ENCODE data around the gene TNFAIP2. TPM values are rescaled to one million over a fixed set of nuclear protein-coding genes. Genes with fewer than 3 reads are reported as not detected.
"Not testable (repeated sequence)": the region's sequence is repeated elsewhere in the genome, so short reads cannot be mapped to it uniquely, and the experiment has no call there.

The TNFAIP2 gene
- total RNA-seq, 1 experiment from 2014 or later: 397 TPM

DNA sequence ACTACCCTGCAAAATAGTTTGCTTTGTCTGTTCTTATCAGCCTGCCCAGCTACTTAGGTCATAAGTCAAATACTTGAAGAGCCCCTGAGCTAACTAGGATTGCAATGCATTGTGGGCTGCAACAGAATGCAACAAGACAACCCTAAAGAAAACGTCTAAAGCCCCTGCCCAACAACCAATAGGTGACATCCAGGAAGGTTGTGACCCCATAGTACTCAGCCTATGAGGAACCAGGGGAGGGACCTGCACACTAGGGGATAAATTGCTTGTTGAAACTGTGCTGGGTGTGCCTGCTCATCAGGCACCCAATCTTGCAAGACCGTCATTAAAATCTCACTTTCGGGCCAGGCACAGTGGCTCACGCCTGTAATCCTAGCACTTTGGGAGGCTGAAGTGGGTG, 52.9 kb downstream of the TNFAIP2 start:
- not testable (repeated sequence) for DNase-seq (ENCODE audit: extremely low read depth, low read depth)

GRCh38 chr14:103177376-103177775, 54.1 kb downstream of the TNFAIP2 start:
- no peak for DNase-seq (ENCODE audit: extremely low read depth, low read depth)

DNA sequence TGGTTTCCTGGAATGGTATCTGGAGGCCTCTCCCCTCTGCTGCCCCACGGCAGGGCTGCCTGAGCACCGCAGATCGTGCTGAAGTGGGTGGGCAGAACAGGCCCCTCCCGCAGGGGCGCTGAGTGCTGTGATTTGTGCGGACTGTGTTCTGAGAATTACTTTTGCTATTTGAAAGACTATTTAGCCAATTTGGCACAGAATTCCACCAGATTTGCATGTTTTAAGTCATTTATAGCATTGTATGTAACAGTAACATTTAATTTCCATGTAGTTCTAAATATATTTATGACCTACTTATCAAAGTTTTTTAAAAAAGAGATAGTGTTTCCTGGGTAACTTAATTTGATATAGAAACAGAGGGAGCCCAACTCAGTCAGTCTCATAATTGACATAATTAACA, 55.3 kb downstream of the TNFAIP2 start:
- DNase-seq (ENCODE audit: extremely low read depth, low read depth): no peak

DNA sequence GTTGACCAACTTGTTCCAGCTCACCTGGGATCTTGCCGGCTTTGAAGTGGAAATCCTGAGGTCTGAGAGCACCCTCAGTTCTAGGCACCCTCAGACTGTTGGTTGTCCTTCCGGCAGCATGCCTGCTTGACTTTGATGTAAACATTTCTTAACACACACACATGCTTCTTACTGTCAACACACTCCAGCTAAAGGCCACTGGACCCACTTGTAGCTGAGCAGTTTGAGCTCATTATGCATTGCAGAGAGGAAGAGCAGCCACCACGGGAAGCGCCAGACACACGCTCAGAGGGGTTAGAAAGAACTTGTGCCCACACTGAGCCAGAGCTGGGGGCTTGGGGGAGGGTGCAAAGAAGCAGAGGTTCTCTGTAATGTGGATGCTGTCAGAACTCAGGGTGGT, 55.8 kb downstream of the TNFAIP2 start:
- DNase-seq (ENCODE audit: extremely low read depth, low read depth): no peak

DNA sequence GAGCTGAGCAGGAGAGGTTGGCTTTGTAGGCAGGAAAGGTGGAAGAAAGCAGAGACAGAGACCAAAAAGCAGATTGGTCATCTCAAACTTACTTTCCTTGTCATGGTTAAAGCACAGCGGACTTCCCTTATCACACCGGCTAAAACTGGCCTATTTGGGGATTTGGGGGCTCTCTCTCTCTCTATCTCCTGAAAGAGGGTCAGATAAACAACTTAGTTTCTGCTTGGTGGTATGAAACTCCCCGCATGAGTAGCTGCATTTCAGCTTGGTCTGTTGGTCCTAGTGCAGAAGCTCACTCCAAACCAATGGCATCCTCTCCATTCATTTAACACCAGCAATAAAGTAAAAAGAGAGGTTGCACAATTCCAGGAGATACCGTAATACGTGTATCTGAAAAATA, 57.1 kb downstream of the TNFAIP2 start:
- no peak for DNase-seq (ENCODE audit: extremely low read depth, low read depth)

DNA sequence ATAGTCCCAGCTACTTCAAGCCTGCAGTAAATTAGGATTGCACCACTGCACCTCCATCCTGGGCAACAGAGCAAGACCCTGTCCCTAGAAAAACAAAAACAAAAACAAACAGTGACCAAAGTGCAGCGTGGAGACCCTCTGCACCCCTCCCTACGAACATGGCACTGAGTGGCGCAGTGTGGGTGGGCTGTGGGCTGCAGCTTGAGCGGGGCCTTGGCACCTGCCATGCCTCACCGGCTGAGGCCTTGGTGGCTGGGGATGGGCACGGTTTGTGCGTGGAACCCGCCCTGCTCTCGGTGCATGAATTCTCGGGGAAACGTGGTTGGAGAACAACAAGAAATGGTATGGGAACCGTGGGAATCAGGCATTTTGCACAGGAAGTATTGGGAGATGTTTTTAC, 60.8 kb downstream of the TNFAIP2 start:
- DNase-seq (ENCODE audit: extremely low read depth, low read depth): no peak

DNA sequence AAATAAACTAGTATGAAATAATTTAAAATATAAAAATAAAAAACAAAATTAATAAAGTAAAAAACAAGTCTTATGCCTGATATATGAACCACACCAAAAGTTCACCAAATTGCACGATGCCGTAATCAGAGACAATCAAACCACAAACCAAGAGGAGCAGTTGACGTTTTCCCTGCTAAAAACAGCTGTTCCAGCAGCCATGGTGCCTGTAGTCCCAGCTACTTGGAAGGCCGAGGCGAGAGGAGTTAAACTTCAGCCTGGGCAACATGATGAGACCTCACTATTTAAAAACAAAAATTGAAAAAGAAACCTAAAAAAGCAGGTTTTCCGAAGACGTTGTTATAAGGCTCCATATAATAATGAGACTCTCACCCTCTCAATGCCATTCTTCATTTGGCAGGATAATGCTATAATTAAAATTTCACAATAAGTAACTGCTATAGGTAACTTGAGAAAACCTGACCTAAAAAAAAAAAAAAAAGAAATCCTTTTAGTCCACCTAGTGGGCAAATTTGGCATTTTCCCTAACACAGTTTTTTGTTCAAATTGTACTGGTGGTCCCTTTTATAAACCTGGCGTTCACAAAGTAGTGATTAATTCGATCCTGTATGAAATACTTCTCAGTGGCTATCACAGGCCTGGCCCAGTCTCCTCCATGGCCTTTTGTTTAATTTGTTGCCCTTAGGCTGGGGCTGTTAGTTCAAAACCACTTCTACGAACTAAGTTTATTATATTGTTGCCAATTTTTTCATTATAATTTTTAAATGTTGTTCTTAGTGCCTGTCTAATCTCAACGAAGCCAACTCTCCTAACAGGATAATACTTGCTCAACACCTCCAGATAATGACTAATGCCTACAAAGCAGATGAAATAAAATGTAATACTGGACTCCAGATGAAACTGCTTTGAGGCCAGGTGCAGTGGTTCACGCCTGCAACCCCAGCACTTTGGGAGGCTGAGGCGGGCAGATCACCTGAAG, 62.1 kb downstream of the TNFAIP2 start:
- peak; percentile 39 for DNase-seq (ENCODE audit: extremely low read depth, low read depth)

DNA sequence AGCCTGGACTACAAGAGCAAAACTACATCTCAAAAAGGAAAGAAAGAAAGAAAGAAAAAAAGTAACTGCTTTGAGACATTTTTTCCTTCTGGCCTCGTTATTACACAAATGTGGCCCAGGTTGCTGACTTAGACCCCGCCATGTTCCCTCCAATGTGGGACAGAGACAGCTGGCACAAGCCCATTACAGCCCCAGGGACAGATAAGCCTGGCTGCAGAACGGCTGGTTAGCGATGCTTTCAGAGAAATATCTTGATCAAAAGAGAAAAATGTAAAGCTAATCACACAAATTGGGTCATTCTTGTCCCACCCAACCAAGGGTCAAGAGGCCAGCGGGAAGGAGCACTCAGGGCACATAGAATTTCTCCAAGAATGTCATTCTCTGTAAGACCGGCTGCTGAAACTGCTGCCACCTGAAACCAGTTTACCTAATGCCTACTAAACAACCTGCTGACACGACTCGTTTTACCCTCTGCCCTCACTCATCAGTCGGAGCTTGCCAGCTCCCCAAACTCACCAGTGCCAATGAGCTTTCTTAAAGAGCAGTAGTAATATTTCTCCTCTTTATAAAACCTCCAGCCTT, 63.1 kb downstream of the TNFAIP2 start:
- DNase-seq (ENCODE audit: extremely low read depth, low read depth): no peak

Other genes starting within 250 kb of the TNFAIP2 start
- 0.20 and 0.29 TPM in 2 replicates for gene AMN, start 200.8 kb upstream of the TNFAIP2 start, total RNA-seq (2014; rRNA removed; shearing (Covaris generic))
- 49.8 and 54.9 TPM in 2 replicates for gene CDC42BPB, start 65.9 kb upstream of the TNFAIP2 start, total RNA-seq (2014; rRNA removed; shearing (Covaris generic))
- gene LBHD2, start 39.3 kb upstream of the TNFAIP2 start, total RNA-seq (2014; rRNA removed; shearing (Covaris generic)): not detected in 2 replicates
- 0.72 and 1.8 TPM in 2 replicates for gene EXOC3L4, start 28.7 kb upstream of the TNFAIP2 start, total RNA-seq (2014; rRNA removed; shearing (Covaris generic))
- gene EIF5, start 210.8 kb downstream of the TNFAIP2 start, total RNA-seq (2014; rRNA removed; shearing (Covaris generic)): 157 and 204 TPM in 2 replicates